Endodermal cell (in vitro differentiated cells): ENCODE measurements around the gene PADI1. TPM values are rescaled to one million over a fixed set of nuclear protein-coding genes. Genes with fewer than 3 reads are reported as not detected.

ENCODE experiments used
- DNase-seq: peaks from one replicate; pipeline ENCODE4 v3.0.0-alpha.2; 2017
- H3K27ac ChIP-seq: 2 replicates; pipeline ENCODE4 v1.5.1; 2013; ENCODE audit warnings: mild to moderate bottlenecking, low read depth, low read length, moderate library complexity
- H3K27me3 ChIP-seq: 2 replicates; pipeline ENCODE4 v1.6.1; 2013; ENCODE audit warnings: mild to moderate bottlenecking, low read length, moderate library complexity; ENCODE audit not compliant: insufficient read depth, control insufficient read depth, poor library complexity, severe bottlenecking
- H3K36me3 ChIP-seq: 2 replicates; pipeline ENCODE4 v1.7.0; 2013; ENCODE audit warnings: mild to moderate bottlenecking, low read length, moderate library complexity; ENCODE audit not compliant: control insufficient read depth, insufficient read depth
- H3K4me1 ChIP-seq: one replicate; pipeline ENCODE4 v1.7.0; 2013; ENCODE audit warnings: low read length; ENCODE audit not compliant: control insufficient read depth, insufficient read depth
- H3K4me3 ChIP-seq: 2 replicates; pipeline ENCODE4 v1.5.1; 2013; ENCODE audit warnings: mild to moderate bottlenecking, low read length, moderate library complexity
- H3K9ac ChIP-seq: 2 replicates; pipeline ENCODE4 v1.6.1; 2013; ENCODE audit warnings: mild to moderate bottlenecking, low read length, moderate library complexity; ENCODE audit not compliant: poor library complexity, severe bottlenecking; ENCODE audit errors: extremely low read depth
- H3K9me3 ChIP-seq: 2 replicates; pipeline ENCODE4 v1.6.1; 2013; ENCODE audit warnings: mild to moderate bottlenecking, low read length, moderate library complexity; ENCODE audit not compliant: control insufficient read depth
- H3K27ac Mint-ChIP-seq: 2 replicates; pipeline ENCODE4 v1.8.0; 2020; ENCODE audit warnings: mixed read lengths
- H3K27me3 Mint-ChIP-seq: 2 replicates; pipeline ENCODE4 v1.8.0; 2021; ENCODE audit warnings: mild to moderate bottlenecking, mixed read lengths; ENCODE audit not compliant: insufficient read depth
- H3K36me3 Mint-ChIP-seq: 2 replicates; pipeline ENCODE4 v1.8.0; 2020; ENCODE audit warnings: low read depth, mixed read lengths
- H3K4me1 Mint-ChIP-seq: 2 replicates; pipeline ENCODE4 v1.8.0; 2020; ENCODE audit warnings: mixed read lengths
- H3K4me3 Mint-ChIP-seq: 2 replicates; pipeline ENCODE4 v1.8.0; 2020; ENCODE audit warnings: mild to moderate bottlenecking, moderate library complexity, mixed read lengths
- H3K9me3 Mint-ChIP-seq: 2 replicates; pipeline ENCODE4 v1.8.0; 2020; ENCODE audit warnings: mild to moderate bottlenecking, mixed read lengths
- WGBS, 2 experiments: methylation state at CpG; one replicate each; pipeline versions ENCODE4 v1.1.5 to v1.1.7; 2013; ENCODE audit warnings: missing lambda C conversion rate in 2 of 2, mixed read lengths in 1 of 2; ENCODE audit not compliant: insufficient coverage in 1 of 2, insufficient read length in 1 of 2; 5-methylcytosine and 5-hydroxymethylcytosine counted together
- total RNA-seq, 2 donors: library from RNA; stranded (reverse); fragmentation: NEBNext Ultra II Directional in 1 of 2; extraction: Animal tissue kit (Norgen Biotek cat#: 25700) in 1 of 2; gene quantifications; 2 replicates in 1 of 2; 3 replicates in 1 of 2; pipeline ENCODE4 v1.2.1, GENCODE V29; 2021
- TF ChIP-seq, protein P1 (sequence below): fragments of 200-600 bp; sonication (generic); conservative IDR thresholded peaks from 2 replicates; pipeline ENCODE4 v1.5.0; 2021; ENCODE audit warnings: antibody characterized with exemption, mild to moderate bottlenecking

The PADI1 gene
- total RNA-seq, 2 donors from 2014 or later: 0.13 TPM; not detected in 1

- Histone ChIP-seq H3K4me3 (no peak overlapping the region), H3K27ac (no peak overlapping the region), H3K27me3 (no peaks in the 10 kb centered on the region), H3K9me3 (no peaks in the 10 kb centered on the region), H3K9ac (no peak overlapping the region), H3K36me3 (no peaks in the 10 kb centered on the region), H3K4me1 (no peaks in the 10 kb centered on the region)
- peaks cover 12% of the 10 kb centered on the region for H3K9me3 Mint-ChIP-seq
- DNase-seq: no peak
- 86 to 88% methylated on average over 6 to 7 of the region's 7 CpGs for WGBS, 2 experiments
- H3K27me3 Mint-ChIP-seq: peaks cover 7% of the 10 kb centered on the region
- TF ChIP-seq, protein P1, sequence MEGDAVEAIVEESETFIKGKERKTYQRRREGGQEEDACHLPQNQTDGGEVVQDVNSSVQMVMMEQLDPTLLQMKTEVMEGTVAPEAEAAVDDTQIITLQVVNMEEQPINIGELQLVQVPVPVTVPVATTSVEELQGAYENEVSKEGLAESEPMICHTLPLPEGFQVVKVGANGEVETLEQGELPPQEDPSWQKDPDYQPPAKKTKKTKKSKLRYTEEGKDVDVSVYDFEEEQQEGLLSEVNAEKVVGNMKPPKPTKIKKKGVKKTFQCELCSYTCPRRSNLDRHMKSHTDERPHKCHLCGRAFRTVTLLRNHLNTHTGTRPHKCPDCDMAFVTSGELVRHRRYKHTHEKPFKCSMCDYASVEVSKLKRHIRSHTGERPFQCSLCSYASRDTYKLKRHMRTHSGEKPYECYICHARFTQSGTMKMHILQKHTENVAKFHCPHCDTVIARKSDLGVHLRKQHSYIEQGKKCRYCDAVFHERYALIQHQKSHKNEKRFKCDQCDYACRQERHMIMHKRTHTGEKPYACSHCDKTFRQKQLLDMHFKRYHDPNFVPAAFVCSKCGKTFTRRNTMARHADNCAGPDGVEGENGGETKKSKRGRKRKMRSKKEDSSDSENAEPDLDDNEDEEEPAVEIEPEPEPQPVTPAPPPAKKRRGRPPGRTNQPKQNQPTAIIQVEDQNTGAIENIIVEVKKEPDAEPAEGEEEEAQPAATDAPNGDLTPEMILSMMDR: no peak
- no peak overlapping the region for H3K4me3 Mint-ChIP-seq
- peaks cover 4% of the 10 kb centered on the region for H3K4me1 Mint-ChIP-seq
- H3K36me3 Mint-ChIP-seq: no peaks in the 10 kb centered on the region
- H3K27ac Mint-ChIP-seq: no peak overlapping the region
These were observed 42.0 kb upstream of the PADI1 start for GRCh38 chr1:17162941-17163340.

GRCh38 chr1:17163371-17163770 lies 41.6 kb upstream of the PADI1 start:
- H3K4me1 Mint-ChIP-seq: peaks cover 4% of the 10 kb centered on the region
- H3K27me3 Mint-ChIP-seq: peaks cover 7% of the 10 kb centered on the region
- Histone ChIP-seq H3K9ac (no peak overlapping the region), H3K4me3 (no peak overlapping the region), H3K27ac (no peak overlapping the region), H3K4me1 (no peaks in the 10 kb centered on the region), H3K9me3 (no peaks in the 10 kb centered on the region), H3K27me3 (no peaks in the 10 kb centered on the region), H3K36me3 (no peaks in the 10 kb centered on the region)
- H3K9me3 Mint-ChIP-seq: peaks cover 10% of the 10 kb centered on the region
- 94 to 96% methylated on average over 4 to 7 of the region's 7 CpGs for WGBS, 2 experiments
- DNase-seq: no peak
- no peaks in the 10 kb centered on the region for H3K36me3 Mint-ChIP-seq
- no peak overlapping the region for H3K27ac Mint-ChIP-seq
- TF ChIP-seq, protein P1: no peak
- H3K4me3 Mint-ChIP-seq: no peak overlapping the region

DNA sequence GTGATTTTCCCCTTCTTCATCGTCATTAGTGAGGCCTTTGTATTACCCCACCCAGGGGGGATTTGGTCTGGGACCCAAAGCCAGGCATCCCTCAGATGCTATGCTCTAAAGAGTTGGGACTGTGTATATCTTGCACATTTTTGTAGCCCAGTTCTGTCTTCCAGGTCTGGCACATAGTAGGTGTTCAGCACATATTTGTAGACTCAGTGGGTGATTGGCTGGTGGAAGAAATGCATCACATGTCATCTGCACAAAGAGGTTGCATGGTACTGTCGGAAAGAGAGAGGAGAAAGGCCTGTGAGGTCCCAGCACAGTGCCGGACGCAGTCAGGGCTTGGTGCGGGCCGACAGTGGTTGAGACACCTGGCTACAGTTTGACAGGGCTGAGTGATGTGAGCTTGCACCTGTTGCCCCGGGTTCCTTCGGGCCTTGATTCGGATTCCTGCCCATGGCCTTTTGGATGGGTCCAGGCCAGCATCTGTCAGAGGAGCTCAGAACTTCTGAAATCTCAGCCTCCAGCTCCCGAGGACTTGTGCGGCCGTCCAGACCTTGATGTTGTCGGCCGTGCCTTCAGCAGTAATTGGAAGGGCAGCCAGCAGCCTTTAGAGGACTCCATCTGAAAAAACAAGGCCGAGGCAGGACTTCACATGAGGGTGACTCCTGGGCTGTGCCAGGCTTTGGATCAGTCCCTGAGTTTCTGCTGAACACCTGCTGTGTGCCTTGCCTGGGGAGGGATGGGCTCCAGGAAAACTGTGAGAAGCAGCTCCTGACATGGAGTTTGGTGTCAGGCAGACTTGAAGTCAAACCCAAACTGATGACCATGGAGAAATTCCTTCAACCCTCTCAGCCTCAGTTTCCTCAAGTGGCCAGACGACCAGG lies 40.9 kb upstream of the PADI1 start:
- Mint-ChIP-seq H3K4me1 (peaks cover 4% of the 10 kb centered on the region), H3K27me3 (peaks cover 7% of the 10 kb centered on the region), H3K36me3 (no peaks in the 10 kb centered on the region), H3K9me3 (peaks cover 3% of the 10 kb centered on the region), H3K27ac (no peak overlapping the region), H3K4me3 (no peak overlapping the region)
- no peak for DNase-seq
- Histone ChIP-seq H3K36me3 (no peaks in the 10 kb centered on the region), H3K4me1 (no peaks in the 10 kb centered on the region), H3K9me3 (no peaks in the 10 kb centered on the region), H3K27me3 (no peaks in the 10 kb centered on the region), H3K4me3 (no peak overlapping the region), H3K9ac (no peak overlapping the region), H3K27ac (no peak overlapping the region)
- TF ChIP-seq, protein P1: no peak
- 90 to 91% methylated on average over 8 to 16 of the region's 16 CpGs for WGBS, 2 experiments
